GM21528 (cell line): ENCODE results near the gene NKX2-1.
"Not testable (repeated sequence)": the region's sequence is repeated elsewhere in the genome, so short reads cannot be mapped to it uniquely, and the experiment has no call there.

Source experiments
- ATAC-seq: cut with Tn5 transposase; IDR thresholded peaks from one replicate; pipeline ENCODE4 v1.9.1; 2021; ENCODE audit warnings: mild to moderate bottlenecking, moderate library complexity; ENCODE audit not compliant: unreplicated experiment, low FRiP score

The NKX2-1 gene

DNA sequence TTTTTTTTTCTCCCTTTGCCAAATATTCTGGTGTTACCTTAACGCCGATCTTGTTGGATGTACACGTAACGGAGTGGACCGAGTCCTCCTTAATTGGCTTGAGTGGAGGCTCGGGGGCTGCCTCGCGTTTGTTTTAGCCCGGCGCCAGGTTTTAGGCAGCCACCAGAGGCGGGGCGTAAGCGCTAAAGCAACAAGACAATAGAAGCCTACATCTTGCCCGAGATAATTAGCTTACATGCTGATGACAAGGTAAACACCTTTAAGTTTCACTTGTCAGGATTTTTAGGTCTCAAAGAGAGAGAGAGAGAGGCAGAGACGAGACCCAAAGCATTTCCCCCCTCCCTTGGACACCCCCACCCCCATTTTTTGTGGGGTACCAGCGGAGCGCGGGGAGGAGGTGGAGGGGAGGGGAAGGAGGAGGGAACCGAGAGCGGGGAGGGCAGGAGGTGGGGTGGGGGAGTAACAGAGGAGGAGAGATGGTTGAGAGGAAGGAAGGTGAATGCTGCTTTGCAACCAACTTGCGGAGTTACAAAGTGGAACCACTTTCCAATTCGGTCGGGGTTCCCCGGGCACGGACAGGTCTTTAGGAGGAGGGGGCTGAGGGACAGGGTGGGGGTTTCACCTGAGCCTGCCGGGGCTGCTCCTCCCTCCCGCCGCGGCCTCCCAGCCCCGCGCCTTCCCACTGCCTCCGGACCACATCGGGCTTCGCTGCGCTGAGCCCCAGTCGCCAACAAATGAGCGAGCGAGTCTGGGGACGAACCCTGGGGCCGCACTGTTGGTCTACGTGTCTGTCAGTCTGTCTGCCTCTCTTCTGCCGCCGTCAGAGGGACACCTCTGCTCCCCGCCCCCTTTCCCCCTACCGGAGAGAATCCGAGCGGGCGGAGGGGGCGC lies at the start of gene NKX2-1:
TSS of gene NKX2-1 (minus strand) at position 802 of the 891 bp plus-strand sequence. CDS start at position 699, 103 bp downstream.
- ATAC-seq, result no peak

DNA sequence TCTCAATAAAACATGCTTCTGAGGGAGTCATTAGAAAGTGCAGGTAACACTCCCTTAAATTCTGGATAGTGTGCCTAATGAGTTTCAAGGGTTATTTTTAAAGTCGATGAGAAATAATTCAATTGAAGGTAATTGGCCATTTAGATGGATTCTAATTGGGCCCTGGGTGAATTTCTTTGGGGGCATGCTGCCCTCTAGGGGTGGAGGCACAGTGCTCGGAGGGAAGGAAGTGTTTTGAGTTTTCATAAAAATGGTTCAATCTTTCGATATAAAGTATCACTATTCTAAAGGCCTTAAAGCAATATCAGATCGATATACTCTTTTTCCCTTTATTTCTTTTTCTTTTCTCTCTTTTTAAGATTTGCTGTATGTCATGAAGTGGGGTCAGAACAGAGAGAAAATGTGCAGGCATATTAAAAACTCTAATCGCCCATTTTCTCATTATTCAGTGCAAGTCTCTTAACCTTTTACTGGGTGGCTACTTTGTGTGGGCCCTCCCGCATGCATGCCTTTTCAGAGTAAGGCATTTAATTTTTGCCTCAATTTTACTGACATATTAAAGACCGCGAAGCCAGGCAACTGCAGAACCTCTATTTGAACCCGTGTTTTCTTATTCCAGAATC lies 36.9 kb upstream of the NKX2-1 start:
- ATAC-seq, result no peak

- no peak for ATAC-seq
These were observed 36.1 kb upstream of the NKX2-1 start for GRCh38 chr14:36555998-36556743.

GRCh38 chr14:36553656-36554260 lies 33.7 kb upstream of the NKX2-1 start:
- no peak for ATAC-seq

DNA sequence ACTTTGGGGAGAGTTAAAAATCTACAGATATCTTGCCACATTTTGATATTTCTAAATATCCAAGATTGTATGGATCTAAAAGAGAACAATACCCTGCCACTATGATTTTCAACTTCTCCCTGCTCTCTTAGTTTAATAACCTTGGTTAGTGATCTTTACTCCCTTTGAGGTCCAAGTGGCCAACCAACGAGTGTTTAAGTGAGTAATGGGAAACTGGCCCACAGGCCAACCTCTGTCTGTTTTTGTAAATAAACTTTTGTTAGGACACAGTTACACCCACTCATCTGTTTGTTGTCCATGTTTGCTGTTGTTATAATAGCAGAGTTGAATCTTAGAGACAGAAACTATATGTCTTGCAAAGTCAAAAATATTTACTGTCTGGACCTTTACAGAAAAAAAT lies 30.9 kb upstream of the NKX2-1 start:
- no peak for ATAC-seq

DNA sequence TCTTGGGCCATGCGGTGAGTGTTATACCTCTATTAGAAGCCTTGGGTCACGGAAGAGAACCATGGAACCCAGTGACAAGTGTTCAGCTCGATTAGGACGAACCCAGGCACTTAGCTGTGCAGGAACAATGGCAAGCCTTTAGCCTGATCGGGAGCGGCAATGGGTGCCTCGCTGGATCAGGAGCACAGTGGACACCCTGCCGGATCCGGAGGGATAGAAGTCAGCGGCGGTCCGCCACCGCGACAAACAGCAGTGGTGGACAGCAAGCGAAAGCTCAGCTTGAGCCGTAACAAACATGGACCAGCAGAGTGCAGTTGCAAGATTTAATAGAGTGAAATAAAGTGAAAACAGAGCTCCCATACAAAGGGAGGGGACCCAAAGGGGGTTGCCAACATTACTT lies 24.2 kb upstream of the NKX2-1 start:
- not testable (repeated sequence) for ATAC-seq

DNA sequence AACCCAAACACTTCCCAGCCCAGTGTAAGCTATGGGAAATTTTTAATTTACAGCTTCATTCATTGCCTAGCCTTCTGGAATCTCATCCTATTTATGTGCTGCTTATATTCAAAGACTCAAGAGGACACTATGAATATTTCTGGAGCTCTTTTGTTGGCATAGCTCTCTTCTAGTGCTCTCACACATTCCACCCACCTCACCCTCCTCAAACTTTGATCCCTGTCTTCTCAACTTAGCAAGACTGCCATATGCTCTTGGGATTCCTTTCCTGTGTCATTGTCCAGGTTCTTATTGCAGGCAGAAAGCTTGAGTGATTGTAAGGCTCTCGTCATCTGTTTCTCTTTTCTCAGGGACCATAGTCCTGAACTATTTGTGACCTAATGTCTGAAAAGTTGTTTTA lies 18.0 kb upstream of the NKX2-1 start:
- no peak for ATAC-seq

GRCh38 chr14:36529062-36529461 lies 9.0 kb upstream of the NKX2-1 start:
- ATAC-seq, result no peak

- no peak for ATAC-seq
These were observed 5.7 kb upstream of the NKX2-1 start for GRCh38 chr14:36525746-36526099.

GRCh38 chr14:36524874-36525745 lies 5.1 kb upstream of the NKX2-1 start:
- no peak for ATAC-seq

DNA sequence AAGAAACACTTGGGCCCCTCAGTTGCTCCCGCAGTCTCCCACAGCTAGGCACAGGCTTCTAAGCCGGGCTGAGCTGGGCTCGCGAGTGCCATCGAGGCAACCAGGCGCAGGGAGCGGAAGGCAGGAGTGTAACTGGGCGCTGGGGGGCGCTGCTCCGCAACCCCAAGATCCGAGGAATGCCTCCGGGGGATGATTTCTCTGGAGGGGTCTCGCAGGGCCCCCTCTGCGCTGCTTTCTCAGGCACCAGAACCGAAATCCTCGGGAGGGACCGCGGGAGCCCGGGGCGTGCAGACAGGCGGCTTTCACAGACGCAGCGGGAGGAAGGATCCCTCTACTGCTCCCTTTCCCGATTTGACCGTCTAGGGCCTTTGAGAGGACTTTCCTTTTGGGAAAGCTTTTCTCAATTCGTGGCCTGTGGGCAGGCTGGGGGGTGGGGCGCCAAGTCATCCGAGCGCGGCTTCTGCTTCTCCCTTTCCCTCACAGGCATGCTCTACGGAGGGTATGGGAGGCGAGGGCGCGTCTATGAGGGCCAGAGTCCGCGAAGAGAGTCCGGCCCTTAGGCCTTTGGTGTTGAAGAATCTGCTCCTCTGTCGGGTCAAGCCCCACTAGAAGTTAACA lies 4.3 kb upstream of the NKX2-1 start:
- ATAC-seq, result no peak

- no peak for ATAC-seq
These were observed 3.1 kb upstream of the NKX2-1 start for GRCh38 chr14:36522972-36523715.

GRCh38 chr14:36522347-36522971 lies 2.4 kb upstream of the NKX2-1 start:
- ATAC-seq, result no peak

GRCh38 chr14:36521598-36522345 lies 1.7 kb upstream of the NKX2-1 start:
- no peak for ATAC-seq

DNA sequence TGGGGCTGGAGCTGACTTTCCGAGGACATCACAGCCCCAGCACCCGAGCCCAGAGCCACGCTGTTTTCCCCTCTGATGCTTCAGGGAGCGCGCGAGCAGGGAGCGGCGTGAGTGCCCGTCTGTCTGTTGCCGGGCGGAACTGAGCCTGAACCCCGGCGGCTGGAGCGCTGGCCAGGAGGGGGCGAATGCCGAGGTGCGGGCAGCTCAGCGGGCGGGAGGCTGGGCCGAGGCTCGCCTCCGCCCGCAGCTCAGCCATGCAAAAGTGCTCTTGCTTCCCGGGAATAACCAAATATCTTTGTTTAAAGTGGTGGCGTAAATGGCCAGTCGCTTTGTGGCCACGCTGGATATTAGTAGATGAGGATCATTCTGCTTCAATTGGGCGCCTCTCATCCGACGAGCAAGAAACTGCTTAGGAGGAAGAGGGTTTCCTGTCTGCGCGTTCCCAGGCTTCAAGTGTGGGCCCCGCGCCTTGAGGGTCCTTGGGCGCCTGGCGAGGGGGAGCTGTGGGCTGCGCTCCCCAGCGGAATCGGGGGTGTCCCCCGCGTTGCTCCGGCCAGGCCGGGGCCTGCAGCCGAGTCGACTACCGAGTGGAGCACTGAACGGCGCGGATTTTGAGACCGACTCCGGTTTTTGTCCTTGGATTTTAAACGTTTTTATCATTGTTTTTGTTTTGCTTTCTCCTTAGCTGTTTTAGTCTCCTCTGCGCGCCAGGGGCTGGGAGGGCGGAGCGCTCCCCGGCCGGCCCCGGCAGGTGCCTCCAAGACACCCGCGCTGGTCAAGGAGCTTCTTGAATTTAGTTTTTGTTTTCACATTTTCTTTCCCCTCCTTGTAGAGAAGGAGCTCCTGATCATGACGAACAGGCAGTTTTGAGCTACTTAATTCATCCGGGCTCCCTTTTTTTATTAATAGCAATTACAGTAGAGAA lies 831 bp upstream of the NKX2-1 start:
- no peak for ATAC-seq

- no peak for ATAC-seq
These were observed 1.2 kb downstream of the NKX2-1 start for GRCh38 chr14:36518586-36519430.
